ENCODE measurements around the gene WDR74.

- no peak for TF ChIP-seq EP300 (IDR thresholded peaks at IDR 0.05)
- TF ChIP-seq CTCF (IDR thresholded peaks at IDR 0.05) = no peak
- TF ChIP-seq POLR2A (IDR thresholded peaks at IDR 0.05) = no peak
Measured at GRCh38 chr11:62823677-62824076, 15.7 kb downstream of the WDR74 start.

Data from ovary (tissue), 3 donors.